HCT116 (cell line): ENCODE data around the gene LRP1B.

Experiments used
- CTCF ChIP-seq, 3 experiments: fragments of 200-600 bp in 1 of 3; sonication (generic) in 1 of 3; IDR thresholded peaks in 2 of 3; conservative IDR thresholded peaks in 1 of 3; 2 replicates each; pipeline ENCODE4 v1.5.1; 2012 to 2017; ENCODE audit warnings: low read depth in 2 of 3, low read length in 2 of 3, antibody characterized with exemption in 1 of 3, borderline replicate concordance in 1 of 3, control low read depth in 1 of 3, mild to moderate bottlenecking in 1 of 3, mixed read lengths in 1 of 3, mixed run types in 1 of 3, moderate library complexity in 1 of 3; ENCODE audit not compliant: insufficient read depth in 1 of 3
- TCF7L2 ChIP-seq: IDR thresholded peaks from 2 replicates; pipeline ENCODE4 v1.7.0; 2011; ENCODE audit warnings: borderline replicate concordance, inconsistent platforms; ENCODE audit not compliant: insufficient read depth, insufficient read length; ENCODE audit errors: extremely low read depth

GRCh38 chr2:140627885-140628284, 1502.9 kb downstream of the LRP1B start:
- TF ChIP-seq CTCF (IDR thresholded peaks at IDR 0.05 in 2 of 3, conservative IDR thresholded peaks at IDR 0.05 in 1 of 3; ENCODE audit: borderline replicate concordance in 1 of 3, insufficient read depth in 1 of 3, low read depth in 2 of 3, low read length in 2 of 3) (no peak), TCF7L2 (no peak)
